ENCODE results near the gene AHNAK2.
"Not testable (repeated sequence)": the region's sequence is repeated elsewhere in the genome, so short reads cannot be mapped to it uniquely, and the experiment has no call there.

Gene AHNAK2

DNA sequence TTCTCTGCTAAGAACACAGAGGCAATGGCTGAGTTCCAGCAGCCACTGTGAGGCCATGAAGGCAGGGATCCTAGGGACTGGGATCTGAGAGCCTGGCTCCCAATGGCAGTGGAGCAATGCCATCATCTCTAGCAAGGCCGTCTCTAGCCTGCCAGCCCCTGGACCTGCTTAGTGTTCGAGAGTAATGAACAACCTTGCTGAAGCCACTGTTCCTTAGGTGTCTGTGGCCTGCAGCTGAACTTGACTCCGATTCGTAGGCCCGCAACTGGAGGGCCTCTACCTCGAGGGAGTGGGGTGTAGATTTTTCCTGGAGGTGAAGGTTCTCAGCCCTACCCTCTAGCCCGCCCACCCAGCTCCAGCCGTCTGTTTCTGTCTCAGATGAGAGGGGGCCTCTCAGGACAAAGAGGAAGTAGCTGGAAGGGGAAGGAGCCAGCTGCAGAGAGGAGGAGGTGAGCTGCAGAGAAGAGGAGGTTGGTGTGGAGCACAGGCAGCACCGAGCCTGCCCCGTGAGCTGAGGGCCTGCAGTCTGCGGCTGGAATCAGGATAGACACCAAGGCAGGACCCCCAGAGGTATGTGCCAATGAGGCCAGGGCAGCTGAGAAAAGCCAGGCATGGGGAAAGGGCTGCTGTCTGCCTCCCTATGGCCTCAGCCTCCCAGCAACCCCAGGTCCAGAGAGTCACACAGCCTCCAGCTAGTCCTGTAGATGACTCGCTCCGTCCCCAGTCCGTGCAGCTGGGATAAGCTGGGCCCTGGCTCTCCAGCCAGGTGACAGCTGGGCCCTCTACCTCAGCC lies 53.6 kb downstream of the AHNAK2 start, which contains the start of gene PLD4:
Gene PLD4 (plus strand): TSS at position 459 of the 793 bp plus-strand sequence. CDS start 2,262 bp downstream, outside the sequence.
- no peak for DNase-seq

DNA sequence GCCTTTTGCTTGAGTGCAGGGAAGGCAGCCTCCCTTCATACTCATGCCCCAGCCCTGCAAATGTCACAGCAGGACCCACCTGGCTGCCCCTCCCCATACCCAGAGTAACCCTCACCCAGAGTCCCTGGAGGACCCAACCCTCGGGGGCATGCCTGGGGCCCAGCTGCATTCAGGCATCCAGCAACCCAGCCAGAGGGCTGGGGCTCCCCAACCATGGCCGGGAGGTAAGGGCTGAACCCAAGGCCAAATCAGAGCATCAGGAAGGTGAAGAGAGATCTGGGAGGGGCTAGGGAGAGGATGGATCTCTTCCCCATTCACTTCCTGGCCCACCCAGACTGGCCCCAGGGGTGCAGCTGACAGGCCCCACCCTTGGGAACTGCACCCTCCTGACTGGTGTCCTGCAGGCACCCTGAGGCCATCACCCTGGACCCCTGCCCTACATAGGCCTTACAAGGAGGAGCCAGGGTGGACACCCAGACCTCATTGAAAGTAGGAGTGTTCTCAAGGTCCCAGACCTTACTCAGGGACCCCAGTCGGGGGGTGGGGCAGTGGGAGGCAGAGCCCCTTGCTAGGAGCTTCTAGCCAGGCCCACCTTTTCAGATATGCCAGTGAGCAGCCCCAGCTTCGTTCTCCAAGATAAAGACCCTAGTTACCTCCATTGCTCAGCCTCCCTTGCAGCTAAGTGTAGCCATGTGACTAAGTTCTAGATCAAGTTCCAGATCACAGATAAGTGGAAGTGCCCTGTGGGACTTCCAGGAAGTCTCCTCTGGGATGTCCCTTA lies 54.3 kb downstream of the AHNAK2 start:
- DNase-seq, result no peak

DNA sequence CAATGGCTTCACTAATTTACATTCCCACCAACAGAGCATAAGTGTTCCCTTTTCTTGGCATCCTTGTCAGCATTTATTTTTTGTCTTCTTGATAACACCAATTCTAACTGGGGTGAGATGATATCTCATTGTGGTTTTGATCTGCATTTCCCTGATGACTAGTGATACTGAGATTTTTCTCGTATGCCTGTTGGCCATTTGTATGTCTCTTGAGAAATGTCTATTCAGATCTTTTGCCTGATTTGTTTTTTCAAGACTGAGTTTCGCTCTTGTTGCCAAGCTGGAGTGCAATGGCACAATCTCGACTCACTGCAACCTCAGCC lies 58.2 kb downstream of the AHNAK2 start:
- DNase-seq, result no peak

DNA sequence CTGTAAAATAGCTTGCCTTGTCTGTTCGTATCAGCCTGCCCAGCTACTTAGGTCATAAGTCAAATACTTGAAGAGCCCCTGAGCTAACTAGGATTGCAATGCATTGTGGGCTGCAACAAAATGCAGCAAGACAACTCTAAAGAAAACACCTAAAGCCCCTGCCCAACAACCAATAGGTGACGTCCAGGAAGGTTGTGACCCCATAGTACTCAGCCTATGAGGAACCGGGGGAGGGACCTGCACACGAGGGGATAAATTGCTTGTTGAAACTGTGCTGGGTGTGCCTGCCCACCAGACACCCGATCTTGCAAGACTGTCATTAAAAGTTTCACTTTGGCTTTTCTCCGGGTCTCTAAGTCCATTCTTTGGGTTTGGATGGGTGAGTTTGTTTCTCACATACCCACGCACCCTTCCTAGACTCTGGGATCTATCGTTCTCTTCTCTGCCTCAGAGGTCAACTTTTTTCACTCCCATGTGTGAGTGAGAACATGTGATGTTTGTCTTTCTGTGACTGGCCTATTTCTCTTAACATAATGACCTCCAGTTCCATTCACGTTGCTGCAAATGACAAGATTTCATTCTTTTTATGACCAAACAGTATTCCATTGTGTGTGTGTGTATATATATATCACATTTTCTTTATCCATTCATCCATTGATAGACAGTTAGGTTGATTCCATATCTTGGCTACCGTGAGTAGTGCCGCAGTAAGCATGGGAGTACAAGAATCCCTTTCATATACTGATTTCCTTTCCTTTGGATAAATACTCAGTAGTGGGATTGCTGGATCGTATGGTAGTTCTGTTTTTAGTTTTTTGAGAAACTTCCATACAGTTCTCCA lies 58.8 kb downstream of the AHNAK2 start:
- DNase-seq, result not testable (repeated sequence)

DNA sequence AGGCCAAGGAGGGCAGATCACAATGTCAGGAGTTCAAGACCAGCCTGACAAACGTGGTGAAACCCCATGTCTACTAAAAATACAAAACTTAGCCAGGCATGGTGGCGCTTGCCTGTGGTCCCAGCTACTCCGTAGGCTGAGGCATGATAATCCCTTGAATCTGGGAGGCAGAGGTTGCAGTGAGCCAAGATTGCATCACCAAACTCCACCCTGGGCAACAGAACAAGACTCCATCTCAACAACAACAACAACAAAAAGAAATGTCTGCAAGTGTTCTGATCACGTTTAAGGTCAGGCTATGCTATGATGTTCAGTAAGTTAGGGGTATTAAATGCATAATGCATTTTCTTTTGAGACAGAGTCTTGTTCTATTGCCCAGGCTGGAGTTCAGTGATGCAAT lies 60.2 kb downstream of the AHNAK2 start:
- no peak for DNase-seq

DNA sequence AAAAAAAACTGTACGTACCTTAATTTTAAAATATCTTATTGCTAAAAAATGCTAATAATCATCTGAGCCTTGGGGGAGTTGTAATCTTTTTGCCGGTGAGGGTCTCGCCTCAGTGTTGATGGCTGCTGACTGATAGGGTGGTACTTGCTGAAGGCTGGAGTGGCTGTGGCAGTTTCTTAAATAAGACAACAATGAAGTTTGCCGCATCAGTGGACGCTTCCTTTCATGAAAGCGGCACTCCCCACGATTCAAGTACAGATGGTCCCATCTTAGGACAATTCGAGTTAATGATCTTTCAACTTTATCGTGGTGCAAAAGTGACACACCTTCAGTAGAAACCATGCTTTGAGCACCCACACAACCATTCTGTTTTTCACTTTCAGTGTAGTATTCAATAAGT lies 61.1 kb downstream of the AHNAK2 start:
- DNase-seq, result no peak

DNA sequence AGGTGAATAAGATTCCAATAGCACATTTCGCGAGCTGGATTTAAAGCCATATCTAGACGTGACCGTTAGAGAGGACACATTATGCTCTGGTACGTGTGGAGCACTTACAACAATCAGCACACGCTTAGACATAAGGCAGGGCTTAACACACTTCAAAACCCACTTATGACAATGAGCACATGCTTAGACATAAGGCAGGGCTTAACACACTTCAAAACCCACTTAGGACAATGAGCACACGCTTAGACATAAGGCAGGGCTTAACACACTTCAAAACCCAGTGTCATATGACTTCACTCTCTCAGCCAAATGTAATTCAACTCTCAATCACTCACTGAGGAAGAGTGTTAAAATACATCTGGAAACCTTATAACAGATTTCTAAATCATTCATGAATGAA lies 64.7 kb downstream of the AHNAK2 start:
- no peak for DNase-seq

DNA sequence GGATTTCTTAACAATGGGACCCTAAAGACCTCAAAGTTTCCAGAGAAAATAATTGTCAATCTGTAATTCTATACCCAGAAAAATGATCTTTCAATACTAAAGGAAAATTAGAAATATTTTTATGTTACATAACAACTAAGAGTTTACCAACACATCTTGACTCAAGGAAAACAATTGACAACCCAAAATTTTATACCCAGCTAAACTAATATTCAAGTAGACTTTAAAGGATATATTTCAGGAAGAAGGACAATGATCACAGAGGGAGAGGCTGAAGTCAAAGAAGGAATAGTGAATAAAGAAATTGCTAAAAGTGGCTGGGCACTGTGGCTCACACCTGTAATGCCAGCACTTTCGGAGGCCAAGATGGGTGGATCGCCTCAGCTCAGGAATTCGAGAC lies 66.1 kb downstream of the AHNAK2 start:
- no peak for DNase-seq

DNA sequence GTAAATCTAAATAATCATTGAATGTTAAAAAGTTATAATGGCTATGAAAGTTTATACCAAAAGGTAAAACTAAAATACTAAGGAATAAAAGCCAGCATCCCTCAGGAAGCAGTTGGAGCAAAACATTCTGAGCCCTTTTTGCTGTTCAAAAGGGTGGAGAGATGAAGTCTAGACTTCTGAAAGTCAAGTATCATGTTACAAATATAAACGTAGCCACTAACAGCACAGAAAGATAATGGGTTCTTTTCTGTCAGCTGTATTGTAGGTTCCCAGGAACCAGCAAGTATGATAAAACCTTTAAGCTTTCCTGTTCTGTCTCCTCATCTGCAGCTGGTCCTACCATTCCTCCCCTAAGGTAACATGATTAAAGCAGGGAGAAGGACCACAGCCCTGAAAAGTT lies 69.9 kb downstream of the AHNAK2 start:
- DNase-seq, result no peak

DNA sequence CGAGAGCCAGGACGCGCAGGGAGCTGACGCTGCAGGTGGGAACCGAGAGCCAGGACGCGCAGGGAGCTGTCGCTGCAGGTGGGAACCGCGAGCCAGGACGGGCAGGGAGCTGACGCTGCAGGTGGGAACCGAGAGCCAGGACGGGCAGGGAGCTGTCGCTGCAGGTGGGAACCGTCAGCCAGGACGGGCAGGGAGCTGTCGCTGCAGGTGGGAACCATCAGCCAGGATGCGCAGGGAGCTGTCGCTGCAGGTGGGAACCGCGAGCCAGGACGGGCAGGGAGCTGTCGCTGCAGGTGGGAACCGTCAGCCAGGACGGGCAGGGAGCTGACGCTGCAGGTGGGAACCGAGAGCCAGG lies 72.6 kb downstream of the AHNAK2 start:
- not testable (repeated sequence) for DNase-seq

DNA sequence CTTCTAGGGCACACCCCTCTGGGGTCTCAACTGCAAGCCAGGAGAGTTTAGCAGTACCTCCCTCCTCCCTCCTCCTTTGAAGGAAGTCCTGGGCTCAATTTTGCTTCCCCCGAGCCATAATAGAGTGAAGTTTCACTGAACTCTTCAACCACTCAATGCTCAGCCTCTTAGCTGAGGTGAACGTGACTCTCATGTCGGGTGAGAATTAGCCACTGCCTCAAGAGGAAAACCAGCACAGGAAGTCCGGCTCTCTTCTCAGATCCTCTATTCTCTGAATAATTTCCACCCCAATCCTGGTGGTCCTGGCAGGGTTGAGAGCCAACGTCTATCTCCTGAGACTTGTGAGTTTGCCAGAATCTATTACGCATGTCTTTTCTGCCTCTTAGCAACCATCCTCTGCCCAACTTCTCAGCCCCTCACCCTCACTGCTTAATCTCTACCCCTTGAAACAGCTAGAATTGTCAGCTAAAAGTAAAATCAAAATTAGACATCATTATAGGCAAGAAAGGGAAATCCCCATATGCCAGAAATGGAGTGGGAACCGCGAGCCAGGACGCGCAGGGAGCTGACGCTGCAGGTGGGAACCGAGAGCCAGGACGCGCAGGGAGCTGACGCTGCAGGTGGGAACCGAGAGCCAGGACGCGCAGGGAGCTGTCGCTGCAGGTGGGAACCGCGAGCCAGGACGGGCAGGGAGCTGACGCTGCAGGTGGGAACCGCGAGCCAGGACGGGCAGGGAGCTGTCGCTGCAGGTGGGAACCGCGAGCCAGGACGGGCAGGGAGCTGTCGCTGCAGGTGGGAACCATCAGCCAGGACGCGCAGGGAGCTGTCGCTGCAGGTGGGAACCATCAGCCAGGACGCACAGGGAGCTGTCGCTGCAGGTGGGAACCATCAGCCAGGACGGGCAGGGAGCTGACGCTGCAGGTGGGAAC lies 73.3 kb downstream of the AHNAK2 start:
- DNase-seq, result not testable (repeated sequence)

DNA sequence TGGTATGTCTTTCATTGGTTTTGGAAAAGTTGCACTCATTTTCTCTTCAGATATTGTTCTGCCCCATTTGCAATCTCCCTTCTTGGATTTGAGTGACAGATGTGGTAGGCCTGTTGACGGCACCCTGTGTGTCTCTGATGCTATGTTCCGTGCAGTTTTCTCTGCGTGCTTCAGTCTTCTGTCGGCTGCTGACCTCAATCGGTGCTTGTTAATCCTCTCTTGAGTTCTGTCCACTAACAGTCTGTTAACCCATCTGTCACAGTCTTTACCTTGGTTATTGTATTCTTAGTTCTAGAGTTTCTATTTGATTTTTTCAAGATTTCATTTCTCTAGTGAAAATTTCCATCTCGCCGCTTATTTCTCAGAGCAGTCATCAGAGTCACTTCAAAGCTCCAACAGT lies 74.2 kb downstream of the AHNAK2 start:
- DNase-seq, result no peak

DNA sequence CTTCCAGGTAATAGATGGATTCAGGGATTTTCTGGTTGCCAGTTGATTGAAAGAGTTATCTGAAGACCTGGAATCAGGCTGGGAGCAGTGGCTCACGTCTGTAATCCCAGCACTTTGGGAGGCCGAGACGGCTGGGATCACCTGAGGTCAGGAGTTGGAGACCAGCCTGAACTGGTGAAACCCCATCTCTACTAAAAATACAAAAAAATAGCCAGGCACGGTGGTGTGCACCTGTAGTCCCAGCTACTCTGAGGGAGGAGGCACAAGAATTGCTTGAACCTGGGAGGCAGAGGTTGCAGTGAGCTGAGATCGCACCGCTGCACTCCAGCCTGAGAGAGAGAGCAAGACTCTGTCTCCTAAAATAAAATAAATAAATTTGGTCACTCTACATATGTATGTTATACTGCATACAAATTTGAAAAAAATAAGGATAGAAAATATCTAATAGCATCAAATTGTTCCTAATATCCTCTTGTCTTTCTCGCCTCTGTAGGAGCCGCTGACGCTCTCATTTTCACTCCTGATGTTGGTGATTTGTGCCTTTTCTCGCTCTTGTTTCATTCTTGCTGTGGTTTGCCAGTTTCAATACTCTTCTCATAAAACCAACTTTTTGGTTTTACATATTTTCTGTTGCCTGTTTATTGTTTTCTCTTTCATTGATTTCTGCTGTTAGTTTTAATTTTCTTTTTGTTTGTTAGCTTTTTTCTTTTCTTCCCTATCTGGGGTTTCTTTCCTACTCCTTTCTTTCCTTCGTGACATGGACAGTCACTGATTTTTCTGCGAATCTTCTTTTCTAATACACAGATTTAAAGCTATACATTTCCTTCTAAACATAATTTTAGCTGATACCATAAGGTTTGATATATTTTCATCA lies 77.3 kb downstream of the AHNAK2 start:
- DNase-seq, result peak; percentile 0

DNA sequence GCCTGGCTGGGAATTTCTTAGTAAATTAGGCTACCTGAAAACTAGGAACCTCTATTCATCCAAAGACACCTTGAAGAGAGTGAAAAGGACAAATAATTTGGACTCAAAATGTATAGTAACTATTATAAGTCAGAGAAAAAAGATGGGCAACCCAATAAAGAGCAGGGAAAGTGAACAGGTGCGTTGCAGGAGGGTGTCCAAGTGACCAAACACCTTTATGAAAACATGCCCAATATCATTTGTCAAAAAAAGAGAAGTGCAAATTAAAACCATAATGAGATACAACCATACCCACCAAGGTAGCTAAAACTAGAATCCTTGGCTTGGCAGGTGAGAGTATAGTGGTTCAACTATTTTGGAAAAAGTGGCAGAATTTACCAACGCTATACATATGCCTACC lies 78.4 kb downstream of the AHNAK2 start:
- DNase-seq, result no peak

DNA sequence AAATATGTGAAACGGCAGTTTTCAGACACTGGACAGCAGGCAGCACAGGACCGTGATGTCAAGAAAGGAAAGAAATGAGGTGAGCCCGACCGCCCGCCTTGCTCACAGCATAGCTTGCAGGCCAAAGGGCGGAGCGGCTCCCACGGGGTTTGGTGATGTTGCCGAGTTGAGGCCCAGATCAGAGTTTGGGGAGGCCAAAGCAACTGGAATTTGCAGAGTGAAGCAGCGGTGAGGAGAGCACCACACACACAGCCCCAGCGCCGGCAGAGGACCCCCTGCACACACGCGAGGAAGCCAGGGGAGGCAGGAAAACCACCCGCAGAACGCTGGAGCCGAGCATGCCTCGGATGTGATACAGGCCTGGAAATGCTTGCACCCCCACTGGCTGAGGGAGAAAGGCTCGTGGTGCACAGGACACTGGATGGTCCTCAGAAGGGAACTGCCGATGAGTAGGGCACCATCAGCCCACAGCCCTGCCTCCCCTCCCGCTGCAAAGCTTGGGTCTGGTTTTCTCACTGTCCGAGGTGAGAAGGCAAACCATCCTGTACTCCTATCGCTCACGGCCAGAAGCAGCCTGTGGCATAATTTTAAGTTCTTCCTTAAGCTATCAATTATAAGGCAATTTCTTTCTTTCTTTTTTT lies 79.2 kb downstream of the AHNAK2 start:
- DNase-seq, result peak; percentile 0

DNA sequence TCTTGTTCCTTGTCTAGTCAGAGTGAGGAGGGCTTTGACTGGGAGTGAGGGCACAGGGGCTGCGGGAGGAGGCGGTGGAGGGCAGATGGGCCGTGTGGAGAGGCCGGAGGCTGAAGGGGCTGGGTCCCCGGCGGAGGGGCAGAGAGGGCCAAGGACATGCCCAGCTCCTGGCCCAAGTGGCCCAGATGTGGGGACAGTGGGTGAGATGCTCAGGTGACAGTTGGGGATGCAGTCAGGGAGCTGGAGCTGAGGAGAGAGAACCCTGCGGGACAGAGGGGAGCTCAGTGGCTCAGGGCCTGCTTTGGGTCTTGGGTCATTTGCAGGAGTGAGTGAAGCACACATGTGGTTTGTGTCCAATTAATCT lies 80.0 kb downstream of the AHNAK2 start:
- no peak for DNase-seq

DNA sequence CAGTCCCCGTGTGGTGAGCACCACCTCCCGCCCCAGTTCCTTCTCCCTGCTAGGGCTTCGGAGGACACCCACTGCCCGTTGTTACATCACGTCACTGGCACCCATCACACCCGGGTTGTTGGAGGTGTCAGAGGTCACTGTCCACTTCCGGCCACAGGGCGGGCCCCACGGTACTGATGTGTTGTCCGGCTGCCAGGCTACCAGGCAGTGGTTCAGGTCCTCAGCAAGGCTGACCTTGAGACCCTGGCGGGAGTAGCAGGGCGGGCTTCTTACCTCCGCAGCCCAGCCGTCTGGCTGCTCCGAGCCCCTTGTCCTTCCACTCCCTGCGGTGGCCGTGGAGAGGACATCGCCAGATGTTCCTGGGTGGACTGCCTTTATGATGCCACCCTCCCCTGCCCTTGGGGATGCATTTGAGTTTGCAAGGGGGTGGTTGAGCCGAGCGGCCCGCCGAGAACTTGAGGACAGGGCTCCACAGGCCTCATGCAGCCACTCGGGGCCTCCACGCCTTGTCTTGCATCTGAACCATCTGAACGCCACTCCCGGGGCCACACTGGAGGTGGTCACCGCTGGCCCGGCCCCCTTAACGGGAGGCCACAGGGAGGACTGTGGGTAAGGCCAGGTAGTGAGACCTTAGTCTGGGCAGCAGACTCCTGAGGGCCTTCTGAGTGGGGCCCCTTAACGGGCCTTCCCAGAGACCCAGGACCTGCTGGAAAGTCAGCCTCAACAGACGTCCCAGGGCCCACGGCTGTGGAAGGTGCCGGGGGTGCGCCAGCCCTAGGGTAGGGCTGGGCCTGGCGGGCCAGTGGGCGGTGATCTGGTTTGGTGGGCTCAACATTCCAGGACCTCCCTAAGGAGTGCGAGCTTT lies 80.6 kb downstream of the AHNAK2 start:
- DNase-seq, result peak; percentile 1

DNA sequence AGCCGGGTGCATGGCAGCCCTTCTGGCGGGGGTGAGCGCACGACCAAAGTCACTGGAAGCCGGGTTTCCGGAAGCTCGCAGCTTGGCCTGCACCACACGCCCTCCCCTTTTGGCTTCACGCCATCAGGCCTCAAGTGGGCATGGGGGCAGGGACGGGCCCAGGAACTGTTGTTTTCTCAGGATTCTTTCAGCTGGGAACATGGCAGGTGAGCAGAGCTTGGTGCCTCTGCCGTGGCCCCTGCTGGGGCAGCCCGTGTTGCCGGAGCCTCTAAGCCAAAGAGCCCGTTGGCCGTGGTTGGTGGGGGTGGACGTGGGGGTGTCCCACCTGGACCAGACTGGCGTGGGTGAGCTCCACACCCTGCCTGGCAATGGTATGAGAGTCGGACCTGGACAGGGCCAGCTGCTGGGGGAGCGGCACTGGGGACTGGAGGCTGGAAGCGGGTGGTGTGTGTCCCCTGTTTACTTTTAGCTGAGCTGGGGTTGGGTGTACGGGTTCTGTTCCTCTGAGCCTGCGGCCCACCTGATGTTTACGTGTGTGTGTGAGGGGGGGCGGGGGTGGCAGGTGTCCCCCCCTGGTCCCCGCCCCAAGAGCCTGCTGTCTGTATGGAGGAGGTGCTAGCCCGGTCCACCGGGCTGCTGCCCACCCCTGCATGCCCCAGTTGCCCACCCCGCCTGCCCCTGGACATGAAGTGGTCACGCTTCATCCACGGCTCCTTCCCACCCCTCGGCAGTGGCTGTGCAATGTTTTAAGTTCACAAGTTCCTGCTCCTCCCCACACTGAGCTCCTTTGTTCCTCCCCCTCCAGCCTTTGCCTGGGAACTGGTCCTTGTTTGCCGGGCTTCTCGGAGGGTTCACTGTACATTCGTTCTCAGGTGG lies 82.2 kb downstream of the AHNAK2 start:
- no peak for DNase-seq
